HG03565 (cell line): ENCODE measurements around the gene NDUFS2.
"Not testable (repeated sequence)": the region's sequence is repeated elsewhere in the genome, so short reads cannot be mapped to it uniquely, and the experiment has no call there.

Experiments
- ATAC-seq: cut with Tn5 transposase; IDR thresholded peaks from one replicate; pipeline ENCODE4 v1.9.1; 2021; ENCODE audit warnings: mild to moderate bottlenecking, moderate library complexity; ENCODE audit not compliant: unreplicated experiment

NDUFS2 gene

GRCh38 chr1:161242313-161242712, 40.1 kb downstream of the NDUFS2 start:
- no peak for ATAC-seq

GRCh38 chr1:161244888-161245287, 42.7 kb downstream of the NDUFS2 start:
- no peak for ATAC-seq

DNA sequence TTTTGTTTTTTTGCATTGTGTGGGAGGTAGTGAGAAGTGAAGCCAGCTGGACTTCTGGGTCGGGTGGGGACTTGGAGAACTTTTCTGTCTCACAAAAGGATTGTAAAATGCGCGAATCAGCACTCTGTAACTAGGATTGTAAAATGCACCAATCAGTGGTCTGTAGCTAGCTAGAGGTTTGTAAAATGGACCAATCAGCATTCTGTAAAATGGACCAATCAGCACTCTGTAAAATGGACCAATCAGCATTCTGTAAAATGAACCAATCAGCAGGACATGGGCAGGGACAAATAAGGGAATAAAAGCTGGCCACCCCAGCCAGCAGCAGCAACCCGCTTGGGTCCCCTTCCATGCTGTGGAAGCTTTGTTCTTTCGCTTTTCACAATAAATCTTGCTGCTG, 47.9 kb downstream of the NDUFS2 start:
- ATAC-seq, result not testable (repeated sequence)

DNA sequence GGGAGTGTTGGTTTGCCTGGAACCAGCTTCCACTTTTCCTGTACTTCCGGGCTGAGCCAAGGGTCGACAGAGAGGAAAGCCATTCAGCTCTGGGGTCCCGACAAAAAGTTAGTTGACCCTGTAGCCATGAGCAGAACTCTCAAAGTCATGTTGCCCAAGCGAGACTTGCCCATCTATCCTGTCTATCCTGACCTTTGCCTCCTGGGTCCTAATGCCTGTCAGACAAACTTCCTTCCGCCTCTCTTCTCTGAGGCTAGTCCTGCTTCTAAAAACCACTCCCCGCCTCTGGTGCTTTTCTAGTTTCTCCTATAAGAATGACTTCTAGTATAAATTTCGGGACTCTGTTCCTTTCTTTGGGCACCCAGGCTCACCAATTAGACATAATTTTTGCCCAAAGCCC, 48.7 kb downstream of the NDUFS2 start:
- no peak for ATAC-seq

DNA sequence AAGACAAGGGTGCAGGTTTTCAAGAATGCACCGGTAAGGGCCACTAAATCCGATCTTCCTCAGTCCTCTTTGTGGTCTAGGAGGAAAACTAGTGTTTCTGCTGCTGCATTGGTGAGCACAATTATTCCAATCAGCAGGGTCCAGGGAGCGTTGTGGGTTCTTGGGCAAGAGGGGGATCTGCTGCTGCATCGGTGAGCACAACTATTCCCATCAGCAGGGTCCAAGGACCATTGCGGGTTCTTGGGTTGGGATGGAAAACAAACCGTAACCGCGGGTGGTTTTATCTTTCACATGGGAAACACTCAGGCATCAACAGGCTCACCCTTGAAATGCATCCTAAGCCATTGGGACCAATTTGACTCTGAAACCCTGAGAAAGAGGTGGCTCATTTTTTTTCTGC, 49.4 kb downstream of the NDUFS2 start:
- no peak for ATAC-seq

DNA sequence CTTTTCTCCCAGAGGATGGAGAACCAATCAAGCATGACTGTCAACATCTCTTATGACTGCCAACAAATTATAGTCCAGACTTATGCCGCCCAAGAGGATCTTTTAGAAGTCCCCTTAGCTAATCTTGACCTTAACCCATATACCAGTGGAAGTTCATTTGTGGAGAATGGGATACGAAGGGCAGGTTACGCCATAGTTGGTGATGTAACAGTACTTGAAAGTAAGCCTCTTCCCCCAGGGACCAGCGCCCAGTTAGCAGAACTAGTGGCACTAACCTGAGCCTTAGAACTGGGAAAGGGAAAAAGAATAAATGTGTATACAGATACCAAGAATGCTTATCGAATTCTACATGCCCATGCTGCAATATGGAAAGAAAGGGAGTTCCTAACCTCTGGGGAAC, 53.1 kb downstream of the NDUFS2 start:
- not testable (repeated sequence) for ATAC-seq

DNA sequence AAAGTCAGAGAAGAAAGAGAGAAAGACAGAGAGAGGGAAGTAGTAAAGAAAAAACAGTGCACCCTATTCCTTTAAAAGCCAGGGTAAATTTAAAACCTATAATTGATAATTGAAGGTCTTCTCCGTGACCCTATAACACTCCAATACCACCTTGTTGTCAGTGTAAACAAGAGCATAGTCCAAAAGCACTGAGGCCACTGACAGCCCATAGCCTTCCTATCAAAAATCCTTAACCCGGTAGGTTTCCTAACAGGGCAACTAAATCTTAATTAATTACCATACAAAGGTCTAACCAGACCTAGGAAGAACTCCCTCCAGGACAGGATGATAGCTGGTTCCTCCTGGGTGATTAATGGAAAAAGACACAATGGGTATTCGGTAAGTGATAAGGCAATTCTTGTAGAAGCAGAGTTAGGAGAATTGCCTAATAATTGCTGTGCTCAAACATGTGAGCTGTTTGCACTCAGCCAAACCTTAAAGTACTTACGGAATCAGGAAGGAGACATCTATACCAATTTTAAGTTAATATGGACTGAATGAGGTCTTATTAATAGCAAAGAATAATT, 53.9 kb downstream of the NDUFS2 start:
- ATAC-seq, result not testable (repeated sequence)

DNA sequence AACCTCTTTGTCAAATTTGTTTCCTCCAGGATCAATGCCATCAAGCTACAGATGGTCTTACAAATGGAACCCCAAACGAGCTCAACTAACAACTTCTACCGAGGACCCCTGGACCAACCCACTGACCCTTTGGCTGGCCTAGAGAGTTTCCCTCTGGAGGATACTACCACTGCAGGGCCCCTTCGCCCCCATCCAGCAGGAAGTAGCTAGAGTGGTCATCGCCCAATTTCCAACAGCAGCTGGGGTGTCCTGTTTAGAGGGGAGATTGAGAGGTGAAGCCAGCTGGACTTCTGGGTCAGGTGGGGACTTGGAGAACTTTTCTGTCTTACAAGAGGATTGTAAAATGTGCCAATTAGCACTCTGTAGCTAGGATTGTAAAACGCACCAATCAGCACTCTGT, 54.9 kb downstream of the NDUFS2 start:
- not testable (repeated sequence) for ATAC-seq

GRCh38 chr1:161258439-161259344, 56.5 kb downstream of the NDUFS2 start, which contains the start of gene PCP4L1:
Gene PCP4L1, plus strand, starts transcription at chr1:161258745. Its CDS starts 230 bp downstream, at chr1:161258975.
- ATAC-seq, result no peak

DNA sequence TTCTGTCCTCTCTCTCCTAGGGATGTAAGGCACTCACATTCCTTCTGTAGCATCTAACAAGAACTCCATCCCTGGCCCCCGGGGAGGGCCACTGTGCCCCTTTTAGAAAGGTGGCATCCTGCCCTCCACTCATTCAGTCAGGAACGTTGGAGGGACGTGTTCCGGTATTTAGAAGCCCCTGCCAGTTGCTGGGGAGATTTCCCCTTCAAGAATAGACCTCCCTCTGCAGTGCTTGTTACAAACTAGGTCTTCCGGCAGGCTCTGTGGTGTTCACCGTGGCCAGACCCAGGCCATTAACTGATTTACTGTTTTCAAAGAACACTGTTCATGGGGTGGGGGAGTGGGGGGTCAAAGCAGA, 57.2 kb downstream of the NDUFS2 start:
- no peak for ATAC-seq

DNA sequence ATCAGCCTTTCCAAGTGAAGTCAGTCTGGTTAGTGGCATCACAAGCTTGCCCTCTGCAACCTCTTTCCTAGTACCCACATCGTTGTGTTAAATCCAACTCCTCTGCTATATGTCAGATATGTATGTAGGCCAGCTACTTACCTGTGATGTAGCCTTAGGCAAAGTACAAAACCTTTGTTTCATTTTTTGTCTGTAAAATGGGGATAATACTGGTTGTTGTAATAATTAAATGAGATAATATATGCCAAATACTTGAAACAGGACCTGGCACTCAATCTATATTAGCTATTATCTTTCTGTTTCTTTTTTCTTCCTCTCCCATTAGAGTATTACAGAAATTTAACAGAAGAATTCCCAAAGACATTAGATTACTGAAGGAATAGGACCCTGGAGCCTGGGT, 57.6 kb downstream of the NDUFS2 start:
- ATAC-seq, result no peak

DNA sequence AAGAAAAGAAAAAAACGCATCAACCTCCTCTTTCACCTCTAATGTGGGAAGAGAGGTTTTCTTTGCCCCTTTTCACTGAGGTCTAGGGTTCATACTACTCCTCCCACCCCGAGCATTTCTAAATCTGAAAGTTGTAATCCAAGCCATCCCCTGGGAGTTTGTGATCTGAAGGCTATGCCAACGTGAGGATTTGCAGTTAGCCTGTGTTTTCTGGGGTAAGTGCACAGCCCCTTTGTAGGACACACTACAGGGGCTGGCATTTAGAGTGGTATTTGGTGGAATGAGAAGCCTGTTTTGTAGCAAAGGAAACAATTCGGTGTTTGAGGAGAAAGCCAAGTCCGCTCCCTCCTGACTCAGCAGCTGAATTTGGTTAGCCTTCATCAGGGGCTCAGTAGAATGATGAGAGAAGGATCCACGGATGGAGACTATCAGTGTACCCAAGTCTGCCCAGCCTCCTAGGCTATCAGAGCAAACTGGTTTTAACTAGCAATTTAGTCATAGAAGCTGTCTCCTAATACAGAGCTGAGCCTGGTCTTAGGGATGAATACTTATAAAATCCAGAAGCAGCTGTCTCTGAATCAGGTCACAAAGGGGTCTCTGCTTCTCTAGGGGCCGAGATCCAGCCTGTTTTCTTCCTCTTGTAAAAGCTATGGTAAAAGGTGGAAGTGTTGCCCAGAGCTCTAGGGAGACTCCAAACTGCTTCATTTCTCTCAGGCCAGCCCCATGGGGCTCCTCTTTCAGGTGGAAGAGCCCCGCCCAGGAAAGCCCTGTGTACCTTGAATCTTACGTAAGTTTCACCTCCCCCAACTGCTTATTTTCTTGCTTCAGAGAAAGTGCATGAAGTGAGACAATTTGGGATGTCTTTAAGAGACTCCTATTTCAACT, 58.5 kb downstream of the NDUFS2 start:
- ATAC-seq, result no peak

DNA sequence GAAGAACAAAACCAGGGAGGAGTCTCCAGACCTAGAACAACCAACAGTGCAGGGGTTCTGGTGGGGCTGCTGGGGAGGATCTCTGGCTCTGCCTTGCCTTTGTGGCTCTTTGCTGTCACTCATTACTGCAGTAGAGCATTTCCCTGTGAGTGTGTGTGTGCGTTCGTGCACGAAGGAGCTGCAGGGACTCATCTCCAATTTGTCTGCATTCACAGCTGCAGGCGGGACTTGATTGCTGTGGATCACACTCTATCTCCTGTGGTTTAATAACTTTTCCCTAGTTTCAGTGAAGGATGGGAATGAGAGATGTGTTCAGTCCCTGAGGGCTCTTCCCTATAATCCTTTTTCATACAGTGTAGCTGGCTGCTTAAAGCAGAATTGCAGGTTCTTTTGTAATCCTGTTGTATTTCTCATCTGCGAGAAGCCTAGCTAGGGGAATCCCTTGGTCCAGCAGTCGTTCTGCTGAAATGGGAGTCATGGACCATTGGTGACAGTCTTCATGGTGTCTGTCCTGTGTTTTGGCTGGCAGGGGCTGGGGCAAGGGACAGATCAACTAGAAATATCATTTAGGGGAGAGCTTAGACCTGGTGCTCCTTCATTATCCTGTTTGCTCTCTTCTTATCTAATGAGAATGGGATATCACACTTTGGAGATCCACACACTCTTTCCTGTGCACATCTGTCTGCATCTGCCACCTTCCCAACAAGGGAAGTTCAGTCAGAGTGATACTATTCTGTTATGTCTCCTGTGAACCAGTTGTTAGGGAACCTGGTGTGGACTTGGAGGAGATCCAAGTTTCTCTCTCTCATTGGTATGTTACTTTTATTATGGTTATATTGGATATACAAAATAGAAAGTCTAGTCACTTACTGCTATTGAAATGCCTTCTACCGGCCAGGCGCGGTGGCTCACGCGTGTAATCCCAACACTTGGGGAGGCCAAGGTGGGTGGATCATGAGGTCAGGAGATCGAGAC, 59.4 kb downstream of the NDUFS2 start:
- no peak for ATAC-seq
